Trophoblast cell (in vitro differentiated cells and primary cell): ENCODE measurements around the gene LYSMD4.

ENCODE experiments used
- DNase-seq, 2 donors: peaks; one replicate each; pipeline ENCODE4 v3.0.0-alpha.2; 2016
- H2AFZ ChIP-seq: 2 replicates; pipeline ENCODE4 v1.6.1; 2013; ENCODE audit warnings: low read length, moderate library complexity, mild to moderate bottlenecking; ENCODE audit not compliant: insufficient read depth, poor library complexity
- H2AK5ac ChIP-seq: 2 replicates; pipeline ENCODE4 v1.6.1; 2013; ENCODE audit warnings: mild to moderate bottlenecking, low read length
- H2BK120ac ChIP-seq: 2 replicates; pipeline ENCODE4 v1.6.1; 2013; ENCODE audit warnings: low read length, mild to moderate bottlenecking, moderate library complexity; ENCODE audit not compliant: insufficient read depth, poor library complexity
- H2BK12ac ChIP-seq: 2 replicates; pipeline ENCODE4 v1.6.1; 2013; ENCODE audit warnings: mild to moderate bottlenecking, low read length, moderate library complexity
- H2BK5ac ChIP-seq: 2 replicates; pipeline ENCODE4 v1.6.1; 2013; ENCODE audit warnings: low read length, low read depth, moderate library complexity, mild to moderate bottlenecking; ENCODE audit not compliant: poor library complexity
- H3K14ac ChIP-seq: 2 replicates; pipeline ENCODE4 v1.6.1; 2013; ENCODE audit warnings: mild to moderate bottlenecking, low read length
- H3K18ac ChIP-seq: 2 replicates; pipeline ENCODE4 v1.6.1; 2013; ENCODE audit warnings: mild to moderate bottlenecking, low read length
- H3K23ac ChIP-seq: 2 replicates; pipeline ENCODE4 v1.6.1; 2013; ENCODE audit warnings: low read length
- H3K27ac ChIP-seq: 2 replicates; pipeline ENCODE4 v1.5.1; 2013; ENCODE audit warnings: low read depth, mild to moderate bottlenecking, inconsistent platforms, low read length, moderate library complexity
- H3K27me3 ChIP-seq: 2 replicates; pipeline ENCODE4 v1.6.1; 2013; ENCODE audit warnings: inconsistent platforms, mild to moderate bottlenecking, low read length, moderate library complexity; ENCODE audit not compliant: insufficient read depth
- H3K36me3 ChIP-seq, 2 experiments: 1 replicate in 1 of 2; 2 replicates in 1 of 2; pipeline ENCODE4 v1.6.1; 2013; ENCODE audit warnings: low read length in 2 of 2, mild to moderate bottlenecking in 2 of 2, moderate library complexity in 1 of 2; ENCODE audit not compliant: insufficient read depth in 2 of 2, control insufficient read depth in 1 of 2
- H3K4ac ChIP-seq: 2 replicates; pipeline ENCODE4 v1.6.1; 2013; ENCODE audit warnings: low read depth, mild to moderate bottlenecking, low read length, moderate library complexity
- H3K4me1 ChIP-seq, 2 experiments: 1 replicate in 1 of 2; 2 replicates in 1 of 2; pipeline ENCODE4 v1.6.1; 2013; ENCODE audit warnings: low read length in 2 of 2, mild to moderate bottlenecking in 2 of 2, moderate library complexity in 1 of 2; ENCODE audit not compliant: insufficient read depth in 2 of 2, control insufficient read depth in 1 of 2
- H3K4me2 ChIP-seq: 2 replicates; pipeline ENCODE4 v1.6.1; 2013; ENCODE audit warnings: inconsistent platforms, mild to moderate bottlenecking, low read length, moderate library complexity
- H3K4me3 ChIP-seq: 2 replicates; pipeline ENCODE4 v1.5.1; 2013; ENCODE audit warnings: mild to moderate bottlenecking, low read depth, low read length, inconsistent platforms
- H3K79me1 ChIP-seq: one replicate; pipeline ENCODE4 v1.6.1; 2013; ENCODE audit warnings: low read length
- H3K79me2 ChIP-seq: 2 replicates; pipeline ENCODE4 v1.6.1; 2013; ENCODE audit warnings: low read length, mild to moderate bottlenecking; ENCODE audit not compliant: control insufficient read depth, insufficient read depth, poor library complexity
- H3K9ac ChIP-seq: 2 replicates; pipeline ENCODE4 v1.6.1; 2013; ENCODE audit warnings: mild to moderate bottlenecking, low read length
- H3K9me3 ChIP-seq: 2 replicates; pipeline ENCODE4 v1.6.1; 2013; ENCODE audit warnings: low read depth, mild to moderate bottlenecking, control low read depth, inconsistent platforms, low read length; ENCODE audit not compliant: insufficient read depth
- H4K12ac ChIP-seq: 2 replicates; pipeline ENCODE4 v1.6.1; 2013; ENCODE audit warnings: low read depth, mild to moderate bottlenecking, low read length, moderate library complexity
- H4K8ac ChIP-seq: 2 replicates; pipeline ENCODE4 v1.6.1; 2013; ENCODE audit warnings: low read depth, mild to moderate bottlenecking, low read length, moderate library complexity
- H4K91ac ChIP-seq: one replicate; pipeline ENCODE4 v1.6.1; 2013; ENCODE audit warnings: low read depth, mild to moderate bottlenecking, low read length, moderate library complexity
- WGBS: extraction: QIAGEN DNeasy Blood & Tissue Kit; methylation state at CpG from one replicate; pipeline ENCODE4 v1.1.7; 2013; ENCODE audit warnings: missing lambda C conversion rate; ENCODE audit not compliant: insufficient read length, insufficient coverage; ENCODE audit errors: extremely low coverage; 5-methylcytosine and 5-hydroxymethylcytosine counted together

LYSMD4 gene

DNA sequence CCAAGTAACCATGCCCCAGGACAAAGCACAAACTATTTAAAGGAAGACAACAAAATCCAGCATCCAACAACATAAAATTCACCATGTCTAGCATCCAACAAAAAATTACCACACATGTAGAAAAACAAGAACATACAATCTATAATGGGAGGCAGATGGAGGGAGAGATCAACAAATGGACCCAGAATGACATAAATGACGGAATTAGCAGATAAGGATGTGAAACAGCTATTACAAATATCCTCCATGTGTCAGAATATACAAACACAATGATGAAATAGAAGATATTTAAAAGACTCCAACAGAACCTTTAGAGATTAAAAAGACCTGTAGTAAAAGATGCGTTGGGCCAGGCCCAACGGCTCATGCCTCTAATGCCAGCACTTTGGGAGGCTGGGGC, 10.8 kb downstream of the LYSMD4 start:
- Histone ChIP-seq H3K79me1 (no peaks in the 10 kb centered on the region), H3K79me2 (no peaks in the 10 kb centered on the region), H2BK12ac (no peak overlapping the region), H4K8ac (no peak overlapping the region), H2BK120ac (no peak overlapping the region), H4K91ac (no peak overlapping the region), H3K4me1 (no peaks in the 10 kb centered on the region), H4K12ac (no peak overlapping the region), H3K4me2 (no peak overlapping the region), H3K4me3 (no peak overlapping the region), H3K4ac (no peak overlapping the region), H3K36me3 (no peaks in the 10 kb centered on the region), H2BK5ac (no peak overlapping the region), H3K14ac (no peak overlapping the region), H3K23ac (no peak overlapping the region), H3K27me3 (no peaks in the 10 kb centered on the region), H3K18ac (no peak overlapping the region), H2AK5ac (no peak overlapping the region), H2AFZ (no peak overlapping the region), H3K27ac (no peak overlapping the region), H3K9me3 (peaks cover 14% of the 10 kb centered on the region), H3K9ac (no peak overlapping the region)
- DNase-seq: peak; percentile 25 to 71
- WGBS: no CpG with 5 or more reads among the region's 3 CpGs

DNA sequence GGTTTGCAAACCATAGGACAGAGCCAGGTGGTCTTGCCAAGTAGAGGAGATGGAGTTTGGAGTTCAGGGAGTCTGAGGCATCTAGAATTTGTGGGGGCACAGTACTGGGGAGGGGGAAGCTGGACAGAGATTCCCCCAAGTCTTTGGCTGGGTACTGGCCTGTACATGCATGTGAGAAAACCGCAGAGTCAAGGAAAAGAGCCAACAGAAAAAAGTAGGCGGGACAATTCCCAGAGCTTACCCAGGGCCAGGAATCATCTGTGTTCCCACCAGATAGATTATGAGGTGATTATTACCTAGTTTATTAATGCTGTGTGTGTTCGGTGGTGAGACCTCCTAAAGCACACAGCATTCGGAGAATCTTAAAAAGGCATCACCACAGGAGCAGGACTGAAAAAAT, 11.3 kb downstream of the LYSMD4 start:
- Histone ChIP-seq H4K12ac (no peak overlapping the region), H4K91ac (no peak overlapping the region), H3K9ac (no peak overlapping the region), H3K36me3 (no peaks in the 10 kb centered on the region), H3K4me1 (no peaks in the 10 kb centered on the region), H2BK12ac (no peak overlapping the region), H3K4ac (no peak overlapping the region), H3K79me1 (no peaks in the 10 kb centered on the region), H2BK5ac (no peak overlapping the region), H2AK5ac (no peak overlapping the region), H3K23ac (no peak overlapping the region), H3K4me2 (no peak overlapping the region), H3K27ac (no peak overlapping the region), H3K27me3 (no peaks in the 10 kb centered on the region), H2BK120ac (no peak overlapping the region), H3K18ac (no peak overlapping the region), H3K79me2 (no peaks in the 10 kb centered on the region), H2AFZ (no peak overlapping the region), H4K8ac (no peak overlapping the region), H3K9me3 (peaks cover 14% of the 10 kb centered on the region), H3K14ac (no peak overlapping the region), H3K4me3 (no peak overlapping the region)
- DNase-seq: no peak
- no CpG with 5 or more reads among the region's 4 CpGs for WGBS

DNA sequence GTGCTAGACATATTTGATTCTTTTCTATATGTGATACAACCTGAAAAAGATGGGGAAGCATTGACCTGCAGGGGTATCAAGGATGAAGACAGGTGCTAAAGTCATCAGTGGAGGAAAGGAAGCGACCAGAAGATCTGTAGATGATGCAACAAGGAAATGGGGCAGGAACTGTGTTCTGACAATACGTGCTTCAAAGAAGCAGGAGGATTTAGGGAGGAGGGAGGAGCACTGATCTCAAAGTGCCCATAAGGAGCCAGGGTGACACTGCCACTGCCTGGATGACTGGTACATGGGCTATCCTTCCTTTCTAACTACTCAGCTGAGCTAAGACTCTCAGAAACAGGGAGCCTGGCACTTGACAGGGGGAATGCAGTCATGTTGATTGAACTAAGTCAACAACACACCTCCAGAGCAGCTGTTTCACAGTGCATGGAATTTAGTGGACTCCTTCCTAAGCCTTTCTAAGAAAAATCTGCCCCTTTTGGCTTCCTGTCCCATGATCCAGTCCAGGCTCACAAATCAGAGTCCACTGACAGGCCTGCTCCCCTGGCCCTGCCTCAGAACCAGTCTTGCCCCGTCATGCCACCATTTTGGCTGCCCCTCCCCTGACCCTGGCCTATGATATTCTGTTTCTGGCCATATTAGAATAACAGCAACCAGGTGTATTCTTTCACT, 12.0 kb downstream of the LYSMD4 start:
- Histone ChIP-seq H3K4me3 (no peak overlapping the region), H3K23ac (no peak overlapping the region), H3K14ac (no peak overlapping the region), H4K12ac (no peak overlapping the region), H2AFZ (no peak overlapping the region), H3K4ac (no peak overlapping the region), H2BK5ac (no peak overlapping the region), H3K27me3 (no peaks in the 10 kb centered on the region), H2BK12ac (no peak overlapping the region), H2AK5ac (no peak overlapping the region), H3K79me1 (no peaks in the 10 kb centered on the region), H4K91ac (no peak overlapping the region), H2BK120ac (no peak overlapping the region), H3K18ac (no peak overlapping the region), H3K9ac (no peak overlapping the region), H3K4me1 (no peaks in the 10 kb centered on the region), H3K36me3 (no peaks in the 10 kb centered on the region), H4K8ac (no peak overlapping the region), H3K27ac (no peak overlapping the region), H3K79me2 (no peaks in the 10 kb centered on the region), H3K9me3 (peaks cover 12% of the 10 kb centered on the region), H3K4me2 (no peak overlapping the region)
- WGBS: no CpG with 5 or more reads among the region's 3 CpGs
- DNase-seq: no peak

DNA sequence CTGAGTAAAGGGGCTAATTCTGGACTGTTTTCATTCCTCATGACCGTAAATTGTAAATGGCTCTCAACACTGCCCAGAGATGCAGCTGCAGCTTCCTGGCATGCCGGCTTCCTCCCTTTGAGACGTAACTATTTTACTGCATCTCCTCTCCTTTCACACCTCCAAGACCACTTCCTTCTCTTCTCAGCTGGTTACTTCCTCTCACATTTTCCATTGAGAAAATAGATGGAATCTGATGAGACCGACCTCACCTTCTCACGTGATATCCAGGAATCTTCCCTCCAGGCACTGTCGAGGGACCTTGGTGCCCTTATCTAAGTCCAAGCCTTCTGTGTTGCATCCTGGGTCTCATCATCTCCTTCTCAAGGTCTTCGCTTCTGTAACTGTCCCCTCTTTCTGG, 12.7 kb downstream of the LYSMD4 start:
- H3K9me3 ChIP-seq: peaks cover 9% of the 10 kb centered on the region
- no CpG with 5 or more reads among the region's 7 CpGs for WGBS
- no peak overlapping the region for H2BK12ac ChIP-seq
- H3K27me3 ChIP-seq: no peaks in the 10 kb centered on the region
- H2AFZ ChIP-seq: no peak overlapping the region
- H3K4me2 ChIP-seq: no peak overlapping the region
- no peak overlapping the region for H2BK120ac ChIP-seq
- no peak overlapping the region for H4K12ac ChIP-seq
- H3K27ac ChIP-seq: no peak overlapping the region
- no peak overlapping the region for H4K91ac ChIP-seq
- no peak overlapping the region for H3K18ac ChIP-seq
- no peak overlapping the region for H4K8ac ChIP-seq
- H3K4ac ChIP-seq: no peak overlapping the region
- H3K14ac ChIP-seq: no peak overlapping the region
- no peaks in the 10 kb centered on the region for H3K4me1 ChIP-seq
- H3K9ac ChIP-seq: no peak overlapping the region
- H3K79me1 ChIP-seq: no peaks in the 10 kb centered on the region
- no peak overlapping the region for H3K23ac ChIP-seq
- H3K79me2 ChIP-seq: no peaks in the 10 kb centered on the region
- no peaks in the 10 kb centered on the region for H3K36me3 ChIP-seq
- H2BK5ac ChIP-seq: no peak overlapping the region
- peak in 1 of 2 donors; percentile 55 for DNase-seq
- H2AK5ac ChIP-seq: no peak overlapping the region
- H3K4me3 ChIP-seq: no peak overlapping the region
